CD14-positive monocyte (primary cell): Measurements from ENCODE around the gene ATP6V1G1. TPM values are rescaled to one million over a fixed set of nuclear protein-coding genes. Genes with fewer than 3 reads are reported as not detected.

Source experiments
- DNase-seq, 3 donors: peaks; one replicate each; pipeline ENCODE4 v3.0.0-alpha.2; 2011 to 2022
- H2AFZ ChIP-seq: 2 replicates; pipeline ENCODE4 v1.6.0; 2012; ENCODE audit warnings: mild to moderate bottlenecking, low read depth, low read length, inconsistent platforms; ENCODE audit not compliant: insufficient read depth, poor library complexity, severe bottlenecking
- H3K27ac ChIP-seq, 2 donors: 1 replicate in 1 of 2; 2 replicates in 1 of 2; pipeline ENCODE4 v1.5.1; 2012 to 2013; ENCODE audit warnings: low read length in 2 of 2, control low read depth in 1 of 2, inconsistent platforms in 1 of 2, low read depth in 1 of 2, mild to moderate bottlenecking in 1 of 2
- H3K27me3 ChIP-seq, 2 donors: one replicate each; pipeline versions ENCODE4 v1.6.0 to v1.6.1; 2011 to 2013; ENCODE audit warnings: low read length in 2 of 2; ENCODE audit not compliant: control insufficient read depth in 2 of 2, insufficient read depth in 2 of 2
- H3K36me3 ChIP-seq, 2 donors: replicated peaks in 1 of 2; 1 replicate in 1 of 2; 2 replicates in 1 of 2; pipeline versions ENCODE4 v1.5.1 to v1.6.1; 2012 to 2013; ENCODE audit warnings: low read length in 2 of 2, control low read depth in 1 of 2, inconsistent platforms in 1 of 2, mild to moderate bottlenecking in 1 of 2; ENCODE audit not compliant: insufficient read depth in 2 of 2, control insufficient read depth in 1 of 2
- H3K4me1 ChIP-seq, 2 donors: 1 replicate in 1 of 2; 2 replicates in 1 of 2; pipeline versions ENCODE4 v1.5.1 to v1.6.1; 2012 to 2013; ENCODE audit warnings: low read length in 2 of 2, control low read depth in 1 of 2, inconsistent platforms in 1 of 2, mild to moderate bottlenecking in 1 of 2, moderate library complexity in 1 of 2; ENCODE audit not compliant: insufficient read depth in 2 of 2, control insufficient read depth in 1 of 2
- H3K4me2 ChIP-seq: replicated peaks from 2 replicates; pipeline ENCODE3; 2012; ENCODE audit warnings: low read length, moderate library complexity, mild to moderate bottlenecking; ENCODE audit not compliant: poor library complexity, severe bottlenecking; ENCODE audit errors: extremely low read depth
- H3K4me3 ChIP-seq, 3 experiments: fragments of 200-600 bp in 1 of 3; sonication (generic) in 1 of 3; replicated peaks in 1 of 3; 1 replicate in 2 of 3; 2 replicates in 1 of 3; pipeline ENCODE4 v1.5.1; 2011 to 2013; ENCODE audit warnings: low read length in 3 of 3, mild to moderate bottlenecking in 3 of 3, control low read depth in 2 of 3, low read depth in 2 of 3, inconsistent platforms in 1 of 3, moderate library complexity in 1 of 3
- H3K79me2 ChIP-seq: 2 replicates; pipeline ENCODE4 v1.6.0; 2012; ENCODE audit warnings: mild to moderate bottlenecking, control low read depth, inconsistent platforms, low read length, moderate library complexity; ENCODE audit not compliant: insufficient read depth
- H3K9ac ChIP-seq: 2 replicates; pipeline ENCODE4 v1.6.0; 2017; ENCODE audit warnings: low read length, mild to moderate bottlenecking; ENCODE audit not compliant: insufficient read depth, poor library complexity, severe bottlenecking
- H3K9me3 ChIP-seq, 2 donors: replicated peaks in 1 of 2; 1 replicate in 1 of 2; 2 replicates in 1 of 2; pipeline versions ENCODE4 v1.5.1 to v1.6.1; 2012 to 2013; ENCODE audit warnings: low read length in 2 of 2, control low read depth in 1 of 2; ENCODE audit not compliant: control insufficient read depth in 1 of 2, insufficient read depth in 1 of 2
- H4K20me1 ChIP-seq: 2 replicates; pipeline ENCODE4 v1.6.0; 2012; ENCODE audit warnings: mild to moderate bottlenecking, low read length, control low read depth, moderate library complexity; ENCODE audit not compliant: insufficient read depth
- H3K27ac Mint-ChIP-seq, 7 donors: one replicate each; pipeline ENCODE4 v1.8.0; 2020; ENCODE audit warnings: mild to moderate bottlenecking in 7 of 7, mixed read lengths in 7 of 7, moderate library complexity in 6 of 7, inconsistent platforms in 2 of 7
- H3K27me3 Mint-ChIP-seq, 3 donors: one replicate each; pipeline ENCODE4 v1.8.0; 2021 to 2022; ENCODE audit warnings: low read depth in 3 of 3, mild to moderate bottlenecking in 3 of 3, mixed read lengths in 3 of 3, moderate library complexity in 3 of 3, inconsistent platforms in 1 of 3
- H3K36me3 Mint-ChIP-seq, 2 donors: one replicate each; pipeline ENCODE4 v1.8.0; 2020; ENCODE audit warnings: mixed read lengths in 2 of 2, inconsistent platforms in 1 of 2, mild to moderate bottlenecking in 1 of 2
- H3K4me1 Mint-ChIP-seq: one replicate; pipeline ENCODE4 v1.8.0; 2020; ENCODE audit warnings: mild to moderate bottlenecking, mixed read lengths
- H3K4me3 Mint-ChIP-seq, 2 donors: one replicate each; pipeline ENCODE4 v1.8.0; 2020; ENCODE audit warnings: mild to moderate bottlenecking in 2 of 2, mixed read lengths in 2 of 2, moderate library complexity in 1 of 2
- H3K9me3 Mint-ChIP-seq, 7 donors: one replicate each; pipeline ENCODE4 v1.8.0; 2020 to 2022; ENCODE audit warnings: mixed read lengths in 7 of 7, mild to moderate bottlenecking in 6 of 7, moderate library complexity in 6 of 7, inconsistent platforms in 2 of 7
- WGBS: methylation state at CpG from one replicate; pipeline ENCODE4 v1.1.5; 2013; ENCODE audit warnings: missing lambda C conversion rate; ENCODE audit not compliant: insufficient coverage; 5-methylcytosine and 5-hydroxymethylcytosine counted together
- intact Hi-C, 2 donors: fragments of 100-400 bp; cut with micrococcal nuclease; formaldehyde crosslinking; loops; one replicate each; pipeline versions ENCODE4 v1.15.0 to v1.15.1; 2023
- polyA plus RNA-seq, 3 donors: library from polyadenylated mRNA; depleted of rRNA in 1 of 3; unstranded in 2 of 3; stranded (reverse) in 1 of 3; fragments of 300-500 nt in 2 of 3; fragments of >200 nt in 1 of 3; fragmentation: Illumina TruSeq in 2 of 3; gene quantifications; 1 replicate in 2 of 3; 2 replicates in 1 of 3; pipeline ENCODE4 v1.2.3, GENCODE V29; 2012 to 2021
- TF ChIP-seq, protein P1 (sequence below): fragments of 200-600 bp; IDR thresholded peaks from one replicate; pipeline ENCODE4 v1.8.0; 2022; ENCODE audit warnings: antibody characterized with exemption, mild to moderate bottlenecking

Gene ATP6V1G1
- polyA plus RNA-seq, 3 donors = 146 to 226 (median 214) TPM

DNA sequence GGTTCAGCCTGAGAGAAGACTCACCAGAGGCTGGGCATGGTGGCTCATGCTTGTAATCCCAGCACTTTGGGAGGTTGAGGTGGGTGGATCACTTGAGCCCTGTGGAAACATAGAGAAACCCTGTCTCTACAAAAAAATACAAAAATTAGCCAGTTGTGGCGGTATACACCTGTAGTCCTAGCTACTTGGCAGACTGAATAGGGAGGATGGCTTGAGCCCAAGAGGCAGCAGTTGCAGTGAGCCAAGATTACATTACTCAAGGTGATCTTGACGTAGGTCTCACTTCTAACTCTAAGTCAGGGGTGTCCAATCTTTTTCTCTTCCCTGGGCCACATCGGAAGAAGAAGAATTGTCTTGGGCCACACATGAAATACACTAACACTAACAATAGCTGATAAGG, 16.2 kb upstream of the ATP6V1G1 start:
- TF ChIP-seq, protein P1, sequence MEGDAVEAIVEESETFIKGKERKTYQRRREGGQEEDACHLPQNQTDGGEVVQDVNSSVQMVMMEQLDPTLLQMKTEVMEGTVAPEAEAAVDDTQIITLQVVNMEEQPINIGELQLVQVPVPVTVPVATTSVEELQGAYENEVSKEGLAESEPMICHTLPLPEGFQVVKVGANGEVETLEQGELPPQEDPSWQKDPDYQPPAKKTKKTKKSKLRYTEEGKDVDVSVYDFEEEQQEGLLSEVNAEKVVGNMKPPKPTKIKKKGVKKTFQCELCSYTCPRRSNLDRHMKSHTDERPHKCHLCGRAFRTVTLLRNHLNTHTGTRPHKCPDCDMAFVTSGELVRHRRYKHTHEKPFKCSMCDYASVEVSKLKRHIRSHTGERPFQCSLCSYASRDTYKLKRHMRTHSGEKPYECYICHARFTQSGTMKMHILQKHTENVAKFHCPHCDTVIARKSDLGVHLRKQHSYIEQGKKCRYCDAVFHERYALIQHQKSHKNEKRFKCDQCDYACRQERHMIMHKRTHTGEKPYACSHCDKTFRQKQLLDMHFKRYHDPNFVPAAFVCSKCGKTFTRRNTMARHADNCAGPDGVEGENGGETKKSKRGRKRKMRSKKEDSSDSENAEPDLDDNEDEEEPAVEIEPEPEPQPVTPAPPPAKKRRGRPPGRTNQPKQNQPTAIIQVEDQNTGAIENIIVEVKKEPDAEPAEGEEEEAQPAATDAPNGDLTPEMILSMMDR = no peak
- no peaks in the 10 kb centered on the region for H4K20me1 ChIP-seq
- H3K9me3 ChIP-seq = no peaks in the 10 kb centered on the region
- Mint-ChIP-seq H3K27ac (peak overlapping the region in 1 of 7 donors; percentile 46), H3K36me3 (no peaks in the 10 kb centered on the region), H3K27me3 (peaks cover 0 to 1% (median 0%) of the 10 kb centered on the region in 3 donors), H3K9me3 (no peaks in the 10 kb centered on the region), H3K4me3 (no peak overlapping the region), H3K4me1 (peaks cover 23% of the 10 kb centered on the region)
- WGBS = 86% methylated on average over 1 of the region's 3 CpGs
- H3K27me3 ChIP-seq = no peaks in the 10 kb centered on the region
- intact Hi-C loops = loop anchor here in 1 of 2 donors (10.0 kb wide), 1 partner anchor 87 kb away; no protein-coding TSS in a partner anchor
- H3K79me2 ChIP-seq = no peaks in the 10 kb centered on the region
- H3K36me3 ChIP-seq = no peaks in the 10 kb centered on the region
- no peak overlapping the region for H3K9ac ChIP-seq
- no peak overlapping the region for H3K4me3 ChIP-seq
- peaks cover 18 to 19% of the 10 kb centered on the region in 2 donors for H3K4me1 ChIP-seq
- no peak for DNase-seq
- no peak overlapping the region for H3K4me2 ChIP-seq
- no peak overlapping the region for H3K27ac ChIP-seq
- H2AFZ ChIP-seq = no peak overlapping the region

DNA sequence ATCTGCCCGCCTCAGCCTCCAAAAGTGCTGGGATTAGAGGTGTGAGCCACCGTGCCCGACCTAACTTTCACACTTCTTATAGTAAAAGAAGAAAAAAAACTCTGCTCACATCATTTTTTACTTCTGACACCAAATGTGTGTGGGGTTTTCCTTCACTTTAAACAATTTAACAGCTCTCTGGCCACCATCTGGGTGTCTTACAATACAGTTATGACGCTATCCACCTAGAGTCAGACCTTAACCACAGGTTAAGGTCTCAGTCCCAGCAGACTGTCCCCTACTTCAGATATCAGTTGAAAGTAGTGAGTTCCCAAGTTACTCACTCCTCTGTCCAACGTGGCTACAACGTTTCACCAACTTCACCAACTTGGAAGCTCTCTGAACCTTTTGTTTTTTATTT, 15.4 kb upstream of the ATP6V1G1 start:
- Histone ChIP-seq H3K4me3 (no peak overlapping the region), H2AFZ (no peak overlapping the region), H3K36me3 (no peaks in the 10 kb centered on the region), H3K9me3 (no peaks in the 10 kb centered on the region), H3K27me3 (no peaks in the 10 kb centered on the region), H3K79me2 (no peaks in the 10 kb centered on the region), H3K4me1 (peaks cover 11 to 12% of the 10 kb centered on the region in 2 donors), H3K9ac (no peak overlapping the region), H3K27ac (no peak overlapping the region), H4K20me1 (no peaks in the 10 kb centered on the region), H3K4me2 (no peak overlapping the region)
- Mint-ChIP-seq H3K4me3 (no peak overlapping the region), H3K4me1 (peaks cover 22% of the 10 kb centered on the region), H3K27ac (no peak overlapping the region), H3K27me3 (peaks cover 0 to 1% (median 0%) of the 10 kb centered on the region in 3 donors), H3K36me3 (no peaks in the 10 kb centered on the region), H3K9me3 (no peaks in the 10 kb centered on the region)
- TF ChIP-seq, protein P1 = no peak
- no CpG with 5 or more reads among the region's 6 CpGs for WGBS
- intact Hi-C loops = loop anchor here in 1 of 2 donors (10.0 kb wide), 1 partner anchor 87 kb away; no protein-coding TSS in a partner anchor
- no peak for DNase-seq
